ENCODE measurements around the gene OR51B2.
"Not testable (repeated sequence)": the region's sequence is repeated elsewhere in the genome, so short reads cannot be mapped to it uniquely, and the experiment has no call there.

OR51B2 gene

GRCh38 chr11:5324197-5324596 is at the start of gene OR51B2:
Gene OR51B2 (minus strand): TSS chr11:5324297. CDS start chr11:5324297, 0 bp downstream.
- no peak for DNase-seq

- no peak for DNase-seq
Observed at GRCh38 chr11:5369789-5370188, 45.7 kb upstream of the OR51B2 start.

GRCh38 chr11:5368502-5369043 is 44.5 kb upstream of the OR51B2 start:
- no peak for DNase-seq

- no peak for DNase-seq
Observed at GRCh38 chr11:5367448-5368074, 43.5 kb upstream of the OR51B2 start.

- no peak for DNase-seq
Observed at GRCh38 chr11:5366856-5367255, 42.8 kb upstream of the OR51B2 start.

GRCh38 chr11:5366365-5366764 is 42.3 kb upstream of the OR51B2 start:
- not testable (repeated sequence) for DNase-seq

- no peak for DNase-seq
Observed at GRCh38 chr11:5364214-5364613, 40.1 kb upstream of the OR51B2 start.

GRCh38 chr11:5363679-5364078 is 39.6 kb upstream of the OR51B2 start:
- no peak for DNase-seq

- no peak for DNase-seq
Observed at GRCh38 chr11:5362017-5362625, 38.0 kb upstream of the OR51B2 start.

- DNase-seq: not testable (repeated sequence)
Observed at GRCh38 chr11:5356031-5356430, 31.9 kb upstream of the OR51B2 start.

- DNase-seq: no peak
Observed at GRCh38 chr11:5351208-5351607, 27.1 kb upstream of the OR51B2 start, which contains the start of gene OR51B6. Gene OR51B6 (plus strand): TSS chr11:5351508. CDS start chr11:5351508, 0 bp downstream.

- DNase-seq: no peak
Observed at GRCh38 chr11:5349550-5349949, 25.5 kb upstream of the OR51B2 start.

- DNase-seq: no peak
Observed at GRCh38 chr11:5348551-5349194, 24.6 kb upstream of the OR51B2 start.

GRCh38 chr11:5345831-5346230 is 21.7 kb upstream of the OR51B2 start:
- DNase-seq: no peak

GRCh38 chr11:5343474-5344335 is 19.6 kb upstream of the OR51B2 start, which contains the start of gene OR51B5:
Gene OR51B5 (minus strand): TSS chr11:5343524. CDS start chr11:5343524, 0 bp downstream.
- no peak for DNase-seq

- no peak for DNase-seq
Observed at GRCh38 chr11:5339771-5340322, 15.8 kb upstream of the OR51B2 start.

GRCh38 chr11:5337253-5337652 is 13.2 kb upstream of the OR51B2 start:
- DNase-seq: not testable (repeated sequence)

- no peak for DNase-seq
Observed at GRCh38 chr11:5336331-5336730, 12.2 kb upstream of the OR51B2 start.

- DNase-seq: no peak
Observed at GRCh38 chr11:5335170-5335569, 11.1 kb upstream of the OR51B2 start.

- no peak for DNase-seq
Observed at GRCh38 chr11:5317292-5317691, 6.8 kb downstream of the OR51B2 start.

- DNase-seq: not testable (repeated sequence)
Observed at GRCh38 chr11:5313326-5314023, 10.6 kb downstream of the OR51B2 start.

- no peak for DNase-seq
Observed at GRCh38 chr11:5310423-5310822, 13.7 kb downstream of the OR51B2 start.
